LHCN-M2 (cell line): ENCODE results near the gene TTLL5. TPM values are rescaled to one million over a fixed set of nuclear protein-coding genes. Genes with fewer than 3 reads are reported as not detected.

ENCODE experiments used
- DNase-seq: peaks from one replicate; pipeline ENCODE4 v3.0.0-alpha.2; 2012; ENCODE audit warnings: low read depth
- total RNA-seq: library from RNA; depleted of rRNA; stranded (reverse); fragments of >200 nt; gene quantifications from 2 replicates; pipeline ENCODE4 v1.2.3, GENCODE V29; 2014

TTLL5 gene
- total RNA-seq, 1 experiment from 2014 or later, result 22.0 TPM

DNA sequence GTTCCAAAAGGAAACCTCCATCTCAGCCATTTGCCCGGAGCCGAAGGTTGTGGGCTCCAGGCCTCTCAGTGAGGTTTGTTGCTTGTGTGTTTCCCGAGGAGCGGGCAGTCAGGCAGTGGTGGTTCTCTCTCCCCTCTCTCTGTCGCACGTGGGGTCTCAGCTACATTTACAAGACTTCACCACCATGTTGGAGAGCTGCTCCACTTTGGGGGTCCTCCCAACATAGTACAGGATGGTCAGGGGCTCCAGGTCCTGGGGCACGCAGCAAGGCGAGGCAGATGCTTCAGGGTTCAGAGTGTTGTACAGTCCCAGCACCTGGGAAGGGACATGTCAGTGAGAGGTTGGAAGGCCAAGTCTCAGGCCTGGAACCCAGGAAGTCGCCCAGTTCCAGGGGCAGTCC lies 298.0 kb downstream of the TTLL5 start:
- no peak for DNase-seq

DNA sequence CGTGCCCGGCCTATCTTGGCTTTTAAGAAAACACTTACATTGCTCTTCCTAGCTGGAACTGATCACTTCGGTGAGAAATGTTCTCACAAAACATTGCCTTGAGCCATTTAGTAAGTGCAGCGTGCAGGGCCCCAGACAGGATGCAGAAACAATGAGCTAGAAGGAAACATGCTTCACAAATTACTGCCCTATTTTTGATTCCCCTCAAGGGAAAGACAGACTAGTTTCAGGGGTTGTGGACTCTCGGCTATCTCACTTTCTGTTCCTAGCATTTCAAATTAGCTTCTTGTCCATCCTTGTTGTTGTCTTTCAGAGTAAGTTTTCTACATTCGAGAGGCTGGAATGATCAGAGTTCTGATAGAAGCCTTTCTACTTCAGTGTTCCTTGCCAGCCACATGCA lies 299.2 kb downstream of the TTLL5 start:
- no peak for DNase-seq

DNA sequence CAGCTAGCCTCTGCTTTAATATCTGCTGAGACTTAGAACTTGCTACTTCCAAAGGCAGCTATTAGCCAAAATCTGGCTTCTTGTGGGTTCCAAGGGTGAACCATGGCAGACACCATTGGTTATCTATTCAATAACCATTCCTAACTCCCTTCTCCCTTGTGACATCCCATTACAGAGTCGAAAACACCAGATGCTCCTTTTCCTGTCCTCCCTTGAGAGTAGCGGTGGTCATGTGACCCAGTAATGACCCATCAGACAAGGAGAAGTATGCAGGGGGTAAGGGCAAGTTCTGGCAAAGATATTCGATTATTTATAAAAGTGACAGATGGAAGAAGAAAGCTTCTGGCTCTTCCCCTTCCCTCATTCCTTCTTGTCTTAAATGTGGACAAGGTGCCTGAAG lies 300.6 kb downstream of the TTLL5 start:
- DNase-seq, result no peak

DNA sequence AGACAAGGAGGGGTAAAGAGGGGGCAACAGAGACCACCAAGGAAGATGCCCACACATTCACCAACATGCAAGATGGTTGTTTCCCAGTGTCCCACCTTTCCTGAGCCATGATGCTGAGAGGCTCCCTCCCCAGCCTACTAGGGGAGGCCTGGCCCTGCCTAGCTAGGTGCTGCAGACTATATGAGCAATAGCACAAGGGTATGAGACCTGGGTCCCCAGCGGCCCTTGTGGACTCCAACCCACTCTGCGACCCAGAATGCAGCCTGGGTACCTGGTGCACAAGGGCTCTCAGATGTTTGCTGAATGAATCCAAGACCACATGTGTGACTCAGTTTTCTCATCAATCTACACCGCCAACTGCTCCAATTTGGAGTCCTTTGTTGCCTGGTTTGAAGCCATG lies 306.8 kb downstream of the TTLL5 start:
- DNase-seq, result no peak

DNA sequence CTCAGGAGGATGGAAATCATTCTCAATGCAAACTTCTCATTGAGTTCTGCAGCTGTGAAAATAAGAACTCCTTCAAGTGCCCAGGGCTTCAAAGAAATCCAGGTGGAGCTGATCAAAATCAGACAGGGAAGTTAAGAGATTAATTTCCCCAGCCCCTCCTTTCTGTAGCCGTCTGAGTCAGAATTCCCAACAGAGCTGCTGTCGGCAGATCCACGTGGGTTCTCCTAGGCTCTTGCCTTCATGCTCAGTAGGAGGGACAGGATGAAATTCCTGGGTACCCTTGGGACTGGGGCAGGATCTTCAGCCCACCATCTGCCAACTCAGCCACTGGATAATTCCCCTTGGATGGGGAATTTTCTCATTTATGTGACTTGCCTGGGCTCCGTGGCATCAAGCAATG lies 307.4 kb downstream of the TTLL5 start:
- peak; percentile 60 for DNase-seq

DNA sequence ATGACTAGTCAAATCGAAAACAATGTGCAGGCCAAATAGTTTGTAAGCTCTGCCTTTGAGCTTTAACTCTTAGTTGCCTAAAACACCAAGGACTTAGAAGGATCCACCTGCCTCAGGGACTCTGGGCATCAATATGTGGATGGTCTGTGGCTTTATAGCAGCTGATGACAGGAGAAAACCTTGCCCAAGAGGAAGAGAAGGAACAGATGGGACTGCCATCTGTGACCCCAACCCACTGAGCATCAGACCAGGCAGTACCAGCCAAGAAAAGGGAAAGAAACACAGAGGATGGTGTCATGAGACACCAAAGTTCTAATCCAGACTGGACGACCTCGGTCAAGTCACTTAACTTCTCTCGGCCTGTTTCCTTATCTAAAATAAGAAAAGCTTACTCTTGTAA lies 308.1 kb downstream of the TTLL5 start:
- no peak for DNase-seq

DNA sequence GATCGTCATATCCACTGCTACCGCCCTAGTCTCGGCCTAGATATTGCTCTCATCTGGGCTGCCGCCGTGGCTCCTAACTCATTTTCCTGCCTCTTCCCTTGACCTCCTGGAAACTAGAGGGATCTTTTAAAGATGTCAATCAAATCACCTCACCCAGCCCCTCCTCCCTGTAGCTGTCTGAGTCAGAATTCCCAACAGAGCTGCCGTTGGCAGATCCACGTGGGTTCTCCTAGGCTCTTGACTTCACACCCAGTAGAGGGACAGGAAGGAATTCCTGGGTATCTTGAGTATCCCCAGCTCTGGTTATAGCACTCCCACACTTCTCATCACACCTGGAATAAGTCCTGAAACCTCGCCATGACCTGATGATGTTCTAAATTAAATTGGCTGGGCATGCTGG lies 308.8 kb downstream of the TTLL5 start:
- no peak for DNase-seq

DNA sequence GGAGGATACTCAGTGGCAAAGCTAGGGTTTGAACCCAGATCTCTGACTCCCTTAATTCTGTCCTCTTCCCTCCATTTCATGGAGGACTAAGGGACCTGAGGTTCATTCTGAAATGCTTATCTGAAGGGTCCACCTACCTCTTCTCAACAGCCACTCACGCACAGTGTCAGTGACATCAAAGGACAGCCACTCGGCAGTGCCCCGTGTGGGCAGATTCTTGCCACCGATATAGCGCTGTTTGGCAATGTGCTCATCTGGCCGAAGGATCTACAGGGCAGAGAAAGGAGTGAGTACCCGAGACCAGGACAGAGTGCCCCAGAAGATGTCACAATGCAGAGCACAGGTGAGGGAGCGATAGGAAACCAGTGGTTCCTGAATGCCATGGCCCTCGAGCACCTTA lies 309.9 kb downstream of the TTLL5 start:
- DNase-seq, result no peak

DNA sequence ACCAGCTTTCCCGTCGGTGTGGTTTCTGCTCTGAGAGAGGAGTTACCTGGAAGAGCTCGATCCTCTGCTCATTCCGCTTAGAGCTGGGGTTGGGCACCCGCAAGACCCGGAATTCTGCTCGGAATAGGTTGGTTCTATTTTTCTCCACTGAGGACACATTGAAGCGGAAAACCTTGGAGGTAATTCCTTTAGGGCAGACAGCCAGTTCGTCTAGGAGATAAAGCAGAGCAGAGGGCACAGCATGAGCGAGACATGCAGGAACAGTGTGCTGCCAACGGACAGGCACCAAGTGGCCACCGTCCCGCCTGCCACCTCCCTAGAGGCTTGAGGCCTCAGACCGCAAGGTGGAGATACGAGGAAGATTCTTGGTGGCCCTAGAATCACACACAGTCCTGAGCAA lies 310.5 kb downstream of the TTLL5 start:
- no peak for DNase-seq

DNA sequence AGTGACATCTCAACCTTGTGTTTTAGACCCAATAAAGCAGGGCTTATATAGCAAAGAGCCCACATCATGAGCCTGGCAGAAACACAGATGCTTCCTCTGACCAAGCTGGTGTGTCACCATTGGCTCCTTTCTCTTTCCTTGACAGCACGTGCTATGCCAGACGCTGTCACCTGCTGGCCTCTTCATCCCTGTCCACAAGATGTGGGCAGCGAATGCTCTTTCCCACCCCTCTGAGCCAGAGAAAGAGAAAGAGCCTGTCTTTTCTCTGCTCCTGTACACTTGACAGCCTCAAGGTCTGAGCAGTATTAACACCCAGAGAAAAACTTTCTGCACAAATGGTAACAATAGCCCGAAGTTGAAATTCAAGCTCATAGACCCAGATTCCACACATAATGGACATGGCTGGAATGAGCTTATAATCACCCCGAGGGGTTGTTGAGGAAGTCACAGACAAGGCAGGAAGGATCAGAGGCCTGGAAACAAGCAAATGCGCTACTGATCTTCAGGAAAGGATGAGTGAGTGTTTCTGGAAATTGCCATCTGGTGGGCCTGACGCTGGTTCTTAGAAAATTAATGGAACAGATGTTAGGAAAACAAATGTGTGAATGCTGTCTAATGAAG lies 311.9 kb downstream of the TTLL5 start:
- no peak for DNase-seq

DNA sequence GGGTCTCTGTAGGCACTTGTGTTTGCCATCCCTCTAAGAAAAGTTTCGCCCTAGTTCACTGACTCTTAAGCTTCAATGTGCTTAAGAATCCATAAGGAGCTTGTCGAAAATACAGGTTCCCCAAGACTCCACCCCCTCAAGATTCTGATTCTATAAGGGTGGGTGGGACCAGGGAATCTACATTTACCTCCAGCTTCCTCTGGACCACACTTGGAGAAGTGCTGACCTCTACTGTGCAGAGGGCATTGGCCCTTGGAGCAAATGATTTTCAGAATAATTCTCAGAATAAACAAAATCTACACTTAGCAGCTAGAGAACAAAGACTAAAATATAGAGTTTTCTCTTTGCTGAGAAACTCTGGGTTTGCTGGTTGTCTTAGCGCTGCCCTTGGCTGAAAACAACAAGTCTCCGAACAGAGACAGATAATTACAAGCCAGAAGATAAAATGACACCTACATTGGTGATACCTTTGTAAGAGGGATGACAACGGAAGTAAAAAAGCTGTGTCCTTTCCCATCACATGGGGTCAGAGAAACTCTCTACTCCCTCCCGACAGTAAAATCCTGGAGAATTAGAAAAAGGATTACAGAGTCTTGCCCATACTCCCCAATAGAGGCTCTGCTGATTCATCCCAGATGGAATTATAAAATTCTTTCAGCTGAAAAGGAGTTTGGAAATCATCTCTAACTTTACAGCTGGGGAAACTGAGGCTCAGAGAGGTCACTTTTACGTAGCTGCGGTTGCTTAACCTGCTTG lies 316.0 kb downstream of the TTLL5 start:
- no peak for DNase-seq

DNA sequence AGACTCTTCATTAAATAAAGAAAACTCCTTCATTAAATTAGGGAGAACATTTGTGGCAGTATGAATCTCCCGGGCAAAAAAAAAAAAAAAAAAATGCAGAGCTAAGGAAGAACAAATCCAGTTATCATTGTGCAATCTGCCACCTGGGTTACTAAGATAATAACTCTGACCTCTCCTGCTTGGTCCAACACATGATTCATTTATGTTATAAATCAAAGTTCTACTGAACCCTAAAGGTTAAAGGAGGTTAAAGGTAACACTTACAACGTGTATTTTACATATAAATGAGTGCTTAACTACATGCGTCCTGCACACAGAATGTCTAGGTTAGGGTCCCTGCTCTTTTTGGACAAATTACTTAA lies 316.5 kb downstream of the TTLL5 start:
- no peak for DNase-seq

DNA sequence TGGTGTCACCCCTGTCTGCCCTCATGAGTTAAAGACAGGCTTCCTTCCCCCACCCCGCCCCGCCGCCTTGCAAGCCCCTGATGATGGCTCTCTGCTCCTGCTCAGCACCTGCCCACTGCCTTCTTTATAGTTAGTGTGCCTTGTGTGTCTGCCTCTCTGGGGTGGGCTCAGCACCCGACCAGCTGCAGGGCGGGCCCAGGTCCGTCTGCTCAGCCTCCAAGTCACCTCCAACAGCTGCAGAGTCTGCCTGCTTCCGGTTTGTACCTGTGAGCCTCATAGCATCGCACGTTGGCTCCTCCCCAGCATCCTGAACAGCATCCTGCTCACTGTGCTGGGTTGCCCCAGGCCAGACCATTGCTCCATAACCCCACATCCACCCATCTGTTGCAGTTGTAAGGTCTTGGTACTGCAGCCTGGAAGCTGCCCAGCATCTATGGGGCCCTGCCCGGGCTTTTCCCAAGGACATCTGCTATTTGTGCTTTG lies 317.2 kb downstream of the TTLL5 start:
- no peak for DNase-seq

DNA sequence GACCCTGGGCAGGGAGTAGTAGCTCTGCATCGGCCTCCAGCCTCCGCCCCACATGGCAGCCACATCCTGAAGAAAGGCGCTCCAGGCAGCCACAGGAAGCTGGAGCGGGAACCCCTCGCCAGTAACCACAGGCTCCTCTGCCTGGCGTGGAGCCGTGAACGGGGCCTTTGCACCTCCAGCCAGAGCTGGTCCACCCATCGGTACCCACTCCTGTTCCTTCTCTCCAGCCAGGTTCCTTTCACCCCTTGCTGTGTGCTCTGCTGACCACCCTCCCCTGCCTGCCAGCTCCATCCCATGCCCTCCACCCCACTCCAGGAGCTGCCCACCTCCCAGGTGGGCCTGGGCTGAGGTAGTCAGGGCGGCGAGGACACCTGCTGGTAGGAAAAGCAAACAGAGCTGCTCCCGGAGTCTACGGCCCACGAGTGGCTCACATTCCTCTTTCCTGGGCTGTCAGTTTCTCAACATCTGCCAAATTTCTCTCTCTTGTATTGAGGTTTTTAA lies 318.1 kb downstream of the TTLL5 start:
- DNase-seq, result no peak

DNA sequence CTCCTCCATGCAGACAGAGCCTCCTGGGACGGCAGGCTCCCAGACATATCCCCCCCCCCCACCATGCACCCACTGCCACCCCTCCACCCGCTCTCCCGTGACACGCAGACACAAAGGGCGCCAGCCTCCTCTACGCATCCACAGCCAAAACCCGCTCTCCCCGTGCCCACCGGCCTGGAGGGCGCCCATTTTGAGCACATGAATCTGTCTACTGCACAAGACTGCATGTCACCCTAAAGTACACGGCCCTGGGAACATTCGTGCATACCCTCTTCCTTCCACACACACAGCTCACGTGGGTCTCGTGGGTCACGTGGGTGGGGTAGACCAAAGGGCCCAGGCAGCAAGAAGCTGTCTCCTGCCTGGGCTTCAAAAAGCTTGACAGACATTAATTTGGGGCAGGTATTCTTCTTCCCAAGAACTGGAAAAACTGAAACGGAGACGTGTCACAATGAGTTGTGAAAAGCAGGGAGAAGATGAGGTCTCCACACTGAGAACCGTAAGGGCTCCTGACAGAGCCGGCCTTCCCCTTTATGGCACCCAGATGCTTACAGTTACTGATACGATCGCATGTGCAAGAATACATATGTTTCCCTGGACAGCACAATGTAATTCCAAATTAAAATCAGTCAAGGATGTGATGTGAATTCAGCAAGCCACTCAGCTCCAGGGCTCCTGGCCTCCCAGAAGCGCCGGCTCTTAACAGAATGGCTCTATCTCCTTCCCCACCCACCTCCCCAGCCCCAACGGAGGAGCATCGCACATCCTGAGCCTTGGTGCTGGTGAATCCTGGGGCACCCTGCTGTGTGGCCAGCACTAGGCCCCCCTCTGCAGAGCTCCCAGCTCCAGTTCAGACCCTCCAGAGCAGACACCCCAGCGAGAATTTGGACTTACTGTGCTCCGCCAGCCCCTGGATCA lies 318.9 kb downstream of the TTLL5 start:
- no peak for DNase-seq

DNA sequence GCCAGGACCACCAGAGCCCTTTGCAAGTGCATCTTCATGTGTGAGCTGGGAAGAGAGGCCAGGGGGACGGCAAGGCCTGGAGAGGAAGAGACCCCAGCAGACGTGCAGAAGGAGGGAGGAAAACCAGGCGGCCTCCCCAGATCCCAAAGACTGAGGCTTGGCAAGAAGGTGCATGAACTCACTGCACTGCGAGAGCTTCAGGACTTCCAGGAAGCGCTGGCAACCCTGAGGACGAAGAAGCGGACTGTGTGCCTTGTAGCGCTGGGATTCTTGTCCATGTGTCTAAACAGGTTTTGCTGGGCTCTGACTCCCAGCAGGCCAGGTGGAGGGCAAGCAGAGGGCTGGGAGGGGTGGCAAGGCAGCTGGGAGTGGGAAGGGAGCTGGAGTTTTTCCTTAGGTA lies 319.8 kb downstream of the TTLL5 start:
- DNase-seq, result no peak

DNA sequence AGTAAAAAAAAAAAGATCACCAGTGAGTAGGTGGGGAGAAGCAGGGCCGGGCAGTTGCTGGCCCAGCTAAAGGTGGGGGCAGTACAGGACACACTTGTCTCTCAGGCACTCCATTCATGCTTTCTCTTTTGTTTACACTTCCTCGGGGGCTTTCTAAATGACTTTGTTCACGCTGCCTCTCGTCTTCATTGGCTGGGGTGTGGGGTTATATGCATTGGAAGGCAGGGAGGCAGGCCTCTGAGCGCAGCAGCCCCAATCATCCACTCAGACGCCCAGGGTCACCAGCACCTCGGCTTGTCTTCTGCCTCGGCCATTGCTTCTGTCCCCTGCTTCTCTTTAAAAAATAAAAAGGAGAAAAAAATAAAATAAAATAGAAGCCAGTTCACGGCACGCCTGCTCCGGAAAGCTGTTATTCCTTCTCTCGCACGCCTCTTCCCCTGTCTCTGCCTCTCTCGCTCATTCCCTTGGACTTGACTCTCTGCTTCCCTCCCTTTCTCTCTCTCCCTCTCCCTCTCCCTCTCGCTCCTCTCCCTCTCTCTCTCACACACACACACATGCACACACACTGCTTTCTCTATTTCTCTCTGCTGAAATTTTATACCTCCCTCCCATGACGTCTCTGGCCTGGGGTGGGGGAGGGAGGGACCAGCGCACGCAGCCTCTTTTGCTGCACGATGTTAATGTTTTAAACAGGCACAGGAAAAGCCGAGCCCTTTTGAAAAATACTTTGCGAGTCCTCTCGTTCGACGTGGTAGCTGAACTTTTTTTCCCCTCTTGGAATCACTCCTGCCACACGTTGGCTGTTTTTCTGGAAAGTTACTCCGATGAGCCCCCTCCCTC lies 320.6 kb downstream of the TTLL5 start, which contains the start of gene TGFB3:
TSS of gene TGFB3 (minus strand) at position 570 of the 840 bp plus-strand sequence. CDS start 1,102 bp downstream, outside the sequence.
- peak; percentile 93 for DNase-seq

DNA sequence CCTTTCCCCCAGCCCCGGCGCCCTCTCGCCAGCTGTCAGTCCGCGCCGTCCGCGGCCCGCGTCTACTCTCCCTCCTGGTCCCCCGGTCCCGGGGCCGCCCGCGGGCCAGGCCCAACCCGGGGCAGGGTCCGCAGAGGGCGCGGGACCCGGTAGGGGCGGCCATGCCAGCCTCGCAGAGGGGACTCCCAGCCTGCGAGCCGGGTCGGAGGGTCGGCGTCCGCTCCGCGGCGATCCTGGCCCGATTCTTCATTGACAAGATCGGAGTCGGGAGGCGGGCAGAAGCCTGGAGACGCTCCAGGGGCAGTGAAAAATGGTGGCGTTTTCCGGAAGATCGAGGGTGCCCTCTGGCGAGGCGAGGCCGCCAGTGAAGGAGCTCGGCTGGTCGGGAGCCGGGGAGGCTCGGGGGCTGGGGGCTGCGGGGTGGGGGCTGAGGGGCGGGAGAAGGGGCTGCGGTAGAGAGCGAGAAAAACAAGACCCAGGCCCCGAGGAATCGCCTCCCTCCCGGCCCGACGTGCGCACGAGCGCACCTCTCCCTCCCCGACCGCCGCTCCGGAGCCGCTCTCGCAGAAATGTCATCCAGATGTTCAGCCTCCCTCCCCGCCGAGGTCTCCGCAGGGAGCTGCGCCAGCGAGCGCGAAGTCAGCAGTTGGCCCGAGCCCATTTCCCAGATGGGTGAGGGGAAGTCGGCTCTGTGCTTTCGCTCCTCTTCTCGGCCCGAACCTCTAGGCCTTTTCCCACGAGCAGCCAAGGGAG lies 321.4 kb downstream of the TTLL5 start:
- DNase-seq, result peak; percentile 75

DNA sequence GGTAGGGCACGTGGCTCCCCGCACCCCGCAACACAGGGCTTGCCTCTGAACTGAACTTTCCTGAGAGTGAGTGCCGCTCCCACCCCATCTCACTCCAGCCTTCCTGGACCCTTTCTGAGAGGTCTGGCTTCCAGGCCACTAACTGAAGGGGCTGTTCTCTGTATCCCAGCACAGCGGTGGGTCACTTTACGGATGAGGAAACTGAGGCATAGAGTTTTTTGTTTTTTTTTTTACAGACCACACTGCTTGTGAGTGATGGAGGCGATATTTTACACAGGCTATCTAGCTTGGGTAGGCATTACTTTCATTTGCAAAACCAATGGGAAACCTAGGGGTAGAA lies 321.9 kb downstream of the TTLL5 start:
- DNase-seq, result no peak

DNA sequence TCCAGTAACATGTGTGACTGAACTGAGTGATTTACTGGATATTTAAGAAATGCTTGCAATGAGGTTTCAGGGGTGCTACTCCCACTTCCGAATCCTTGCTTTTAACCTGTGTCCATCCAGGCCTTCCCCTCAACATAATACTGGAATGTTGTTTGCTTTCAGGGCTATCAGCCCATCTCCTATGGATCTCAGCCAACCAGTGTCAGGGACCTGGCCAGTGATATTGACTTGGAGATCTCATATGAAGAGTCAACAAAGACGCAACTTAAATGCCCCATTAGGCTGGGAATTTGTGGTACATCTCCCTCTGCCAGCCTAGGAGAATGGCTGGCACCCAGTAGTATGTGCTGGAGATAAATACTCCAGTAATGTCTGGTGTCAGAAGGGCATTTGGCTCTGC lies 323.6 kb downstream of the TTLL5 start:
- no peak for DNase-seq
